ENCODE data around the gene CD99.

CD99 gene

DNA sequence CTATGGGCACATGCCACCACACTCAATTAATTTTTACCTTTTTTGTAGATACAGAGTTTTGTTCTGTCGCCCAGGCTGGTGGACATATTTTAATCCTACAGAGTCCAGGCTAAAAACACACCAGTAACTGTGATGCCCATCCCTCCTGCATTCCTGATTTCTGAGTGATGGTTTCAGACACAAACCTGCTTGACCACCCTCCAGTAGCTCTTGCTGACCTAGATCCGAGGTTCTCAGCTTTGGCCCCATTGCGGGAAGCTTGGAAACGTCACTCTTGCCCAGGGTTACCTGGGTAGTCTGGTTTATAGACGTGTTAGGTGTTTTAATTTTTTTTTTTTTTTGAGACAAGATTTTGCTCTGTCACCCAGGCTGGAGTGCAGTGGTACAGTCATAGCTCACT is 7.5 kb downstream of the CD99 start:
- DNase-seq (ENCODE audit: low read depth), result no peak

DNA sequence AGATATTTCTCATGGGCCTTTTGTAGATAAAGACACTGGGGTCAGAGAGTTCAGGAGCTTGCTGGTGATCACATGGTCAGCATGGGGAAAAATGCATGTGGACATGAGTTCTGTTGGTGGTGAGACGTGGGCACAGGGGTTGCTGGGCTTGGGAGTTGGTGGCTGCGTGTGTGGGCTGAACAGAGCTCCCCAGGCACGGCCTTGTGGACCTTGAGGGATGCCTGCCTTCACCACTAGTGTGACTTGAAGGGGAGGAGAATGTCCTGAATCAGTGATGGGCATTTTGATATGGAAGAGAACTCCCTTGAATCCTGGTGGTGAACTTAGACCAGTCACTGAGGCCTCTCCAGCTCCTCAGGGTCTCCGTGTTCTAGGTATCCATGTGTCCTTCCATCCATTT is 8.9 kb downstream of the CD99 start:
- DNase-seq (ENCODE audit: low read depth), result no peak

DNA sequence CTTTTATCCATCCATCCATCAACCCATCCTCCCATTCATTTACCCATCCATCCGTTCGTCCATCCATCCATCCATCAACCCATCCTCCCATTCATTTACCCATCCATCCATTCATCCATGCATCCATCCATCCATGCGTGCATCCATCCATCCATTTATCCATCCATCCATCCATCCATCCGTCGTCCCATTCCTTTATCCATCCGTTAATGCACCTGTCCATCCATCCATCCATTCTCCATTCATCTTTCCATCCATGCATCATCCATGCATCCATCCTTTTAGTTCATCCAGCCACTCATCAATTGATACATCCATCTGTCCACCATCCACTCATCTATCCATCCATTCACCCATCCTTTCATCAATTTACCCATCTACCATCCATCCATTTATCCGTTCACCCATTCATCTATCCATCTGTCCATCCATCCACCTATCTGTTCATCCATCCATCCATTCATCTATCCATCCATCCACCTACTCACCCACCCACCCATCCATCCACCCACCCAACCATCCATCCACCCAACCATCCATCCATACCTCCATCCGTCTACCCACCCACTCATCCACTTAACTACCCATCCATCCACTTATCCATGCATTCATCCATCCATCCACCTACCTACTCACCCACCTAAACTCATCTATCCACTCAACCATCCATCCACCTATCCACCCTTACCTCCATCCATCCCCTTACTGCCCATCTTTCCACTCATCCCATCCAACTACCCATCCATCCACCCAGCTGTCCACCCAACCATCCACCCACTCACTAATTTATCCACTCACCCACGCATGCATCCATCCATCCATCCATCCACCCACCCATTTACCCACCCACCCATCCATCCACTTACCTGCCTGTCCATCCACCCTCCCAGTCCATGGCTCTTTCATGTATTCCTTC is 9.6 kb downstream of the CD99 start:
- no peak for DNase-seq (ENCODE audit: low read depth)

DNA sequence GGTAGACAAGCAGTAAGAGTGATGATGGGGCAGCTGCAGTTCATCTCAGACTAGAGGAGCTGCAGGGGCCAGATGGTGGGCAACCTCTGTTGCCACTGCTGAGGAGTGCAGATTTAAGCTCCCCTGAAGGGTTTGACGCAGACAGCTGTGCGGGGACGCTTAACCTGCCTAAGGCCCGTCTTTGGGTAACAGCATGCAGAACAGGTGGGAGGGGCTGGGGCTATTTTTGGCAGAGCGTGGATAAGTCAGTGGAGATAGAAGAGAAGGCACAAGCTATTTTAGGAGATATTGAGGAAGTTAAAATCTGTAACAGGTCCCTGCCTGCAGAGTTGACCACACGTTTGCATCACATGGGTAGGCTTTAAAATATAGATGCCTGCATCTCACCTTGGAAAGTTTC is 10.5 kb downstream of the CD99 start:
- DNase-seq (ENCODE audit: low read depth), result no peak

DNA sequence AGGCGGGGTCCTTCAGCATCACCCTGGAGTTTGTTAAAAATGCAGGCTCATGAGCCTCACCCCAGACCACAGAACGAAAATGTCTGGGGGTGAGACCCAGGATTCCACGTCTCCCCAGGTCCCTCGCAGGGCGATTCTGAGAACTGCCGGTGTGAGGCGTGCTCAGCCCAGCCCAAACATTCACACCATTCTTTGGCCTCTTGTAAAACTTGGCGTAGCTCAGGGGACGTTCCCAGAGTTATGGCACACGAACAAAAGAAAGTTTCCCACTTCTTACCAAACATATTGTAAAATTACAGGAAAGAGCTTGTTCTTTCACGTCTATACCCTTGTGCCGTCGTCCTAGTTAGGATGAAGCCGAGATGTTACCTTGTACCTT is 12.9 kb downstream of the CD99 start:
- DNase-seq (ENCODE audit: low read depth), result no peak

DNA sequence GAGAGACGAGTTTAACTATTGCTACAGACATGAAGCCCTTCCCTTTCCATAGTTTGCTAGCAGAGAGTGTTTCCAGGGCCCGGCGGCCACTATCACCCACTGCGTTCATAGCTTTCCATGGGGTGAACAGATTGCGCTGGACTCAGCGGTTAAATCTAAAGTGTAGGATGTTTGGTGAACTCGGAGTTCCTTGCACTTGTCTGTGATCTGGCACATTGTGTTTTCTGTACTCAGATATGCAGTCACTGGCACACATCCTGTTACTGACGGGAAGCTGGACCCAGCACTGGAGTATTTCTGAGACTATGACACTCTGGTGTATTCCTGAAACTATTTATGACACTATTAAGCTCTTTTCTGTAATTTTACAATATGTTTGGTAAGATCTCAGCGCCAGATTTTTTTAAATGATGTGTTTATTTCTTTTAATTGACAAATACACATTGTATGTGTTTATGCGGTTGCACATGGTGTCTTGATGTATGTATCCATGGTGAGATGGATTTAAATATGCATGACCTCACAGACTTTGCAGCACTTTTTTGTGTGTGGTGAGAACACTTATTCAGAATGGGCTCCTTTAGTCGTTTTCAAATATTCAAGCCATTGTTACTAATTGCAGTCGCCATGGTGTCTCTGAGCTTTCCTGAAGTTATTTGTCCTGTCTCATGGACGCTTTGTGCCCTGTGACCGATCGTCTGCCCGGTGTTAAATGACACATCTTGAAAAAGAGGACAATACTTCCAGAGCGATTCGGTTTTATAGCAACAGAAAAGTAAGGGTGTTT is 14.1 kb downstream of the CD99 start:
- DNase-seq (ENCODE audit: low read depth), result no peak

DNA sequence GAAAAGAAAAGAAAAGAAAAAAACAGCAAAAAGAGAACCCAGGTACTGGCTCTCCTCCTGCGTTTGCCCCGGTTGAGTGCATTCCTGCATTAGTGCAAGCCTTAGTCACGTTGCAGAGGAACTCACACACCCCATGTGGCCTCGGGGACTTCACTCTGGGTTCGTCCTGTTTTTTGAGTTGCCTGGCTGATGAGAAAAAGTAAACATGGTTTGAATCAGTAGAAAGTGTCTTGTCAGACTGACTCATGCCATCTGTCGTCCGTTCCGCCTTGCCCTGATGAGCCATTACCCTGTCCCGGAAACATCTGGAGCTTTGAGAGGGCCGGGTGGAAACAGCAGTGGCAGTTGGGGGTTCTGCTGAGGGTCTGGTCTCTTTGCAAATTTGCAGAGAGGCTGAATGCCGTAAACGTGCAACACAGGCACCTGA is 16.3 kb downstream of the CD99 start:
- DNase-seq (ENCODE audit: low read depth), result peak; percentile 61

DNA sequence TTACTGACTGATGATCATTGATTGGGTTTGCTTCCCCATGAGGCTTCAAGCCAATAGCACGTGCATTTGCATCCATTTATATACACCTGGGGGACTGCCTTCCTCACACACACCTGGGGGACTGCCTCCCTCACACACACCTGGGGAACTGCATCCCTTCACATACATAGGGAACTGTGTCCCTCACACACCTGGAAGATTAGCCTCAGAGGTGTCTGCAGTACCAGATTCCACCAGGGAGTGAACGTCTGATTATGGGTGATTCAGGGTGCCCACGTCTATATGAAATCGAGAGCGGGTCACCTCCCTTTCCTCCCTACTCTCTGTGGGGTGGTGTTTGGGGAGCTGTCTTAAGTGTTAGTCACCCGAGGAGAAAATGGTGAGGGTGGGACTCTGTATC is 16.9 kb downstream of the CD99 start:
- DNase-seq (ENCODE audit: low read depth), result no peak

DNA sequence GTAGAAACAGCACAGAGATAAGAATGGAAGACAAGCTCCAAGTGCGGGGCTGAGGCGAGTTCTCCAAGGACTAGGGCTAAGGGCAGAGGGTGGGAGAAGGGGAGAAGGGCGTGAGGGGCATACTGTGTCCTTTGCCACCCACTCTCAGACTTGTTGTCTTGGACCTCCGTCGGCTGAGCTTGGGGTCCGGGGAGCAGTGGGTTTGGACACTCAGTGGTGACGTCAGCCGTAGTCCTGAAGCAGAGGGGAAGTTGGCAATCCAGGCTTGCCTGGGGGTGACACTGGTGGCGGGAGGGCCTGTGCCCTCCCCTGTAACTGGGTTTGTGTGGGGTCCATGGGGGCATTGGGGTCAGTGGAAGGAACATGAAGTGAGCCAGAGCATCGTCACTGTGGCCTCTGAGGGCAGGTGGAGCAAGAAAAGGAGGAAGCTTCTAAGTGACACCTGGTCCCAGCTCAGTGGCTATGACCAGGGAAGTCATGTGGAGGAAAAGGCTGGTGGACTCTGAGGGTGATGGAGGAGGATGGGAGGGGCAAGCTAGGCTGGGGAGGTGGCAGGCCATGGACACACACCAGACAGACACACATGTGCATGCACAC is 17.6 kb downstream of the CD99 start:
- DNase-seq (ENCODE audit: low read depth), result no peak

DNA sequence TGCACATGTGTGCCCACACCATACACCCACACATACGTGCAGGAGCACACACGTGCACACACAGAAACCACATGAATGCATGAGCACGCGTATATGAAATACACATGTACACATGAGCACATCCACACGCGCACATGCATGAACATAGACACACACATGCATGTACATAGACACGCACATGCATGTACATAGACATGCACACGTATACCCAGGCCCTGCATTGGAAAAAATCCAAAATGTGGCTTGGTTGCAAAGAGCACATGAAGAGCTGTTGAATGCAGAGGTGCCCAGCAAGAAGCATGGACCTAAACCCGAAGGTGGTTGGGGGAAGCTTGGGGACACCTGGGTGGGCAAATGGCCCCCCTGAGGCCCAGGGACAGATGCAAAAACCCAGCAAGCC is 18.5 kb downstream of the CD99 start:
- no peak for DNase-seq (ENCODE audit: low read depth)

DNA sequence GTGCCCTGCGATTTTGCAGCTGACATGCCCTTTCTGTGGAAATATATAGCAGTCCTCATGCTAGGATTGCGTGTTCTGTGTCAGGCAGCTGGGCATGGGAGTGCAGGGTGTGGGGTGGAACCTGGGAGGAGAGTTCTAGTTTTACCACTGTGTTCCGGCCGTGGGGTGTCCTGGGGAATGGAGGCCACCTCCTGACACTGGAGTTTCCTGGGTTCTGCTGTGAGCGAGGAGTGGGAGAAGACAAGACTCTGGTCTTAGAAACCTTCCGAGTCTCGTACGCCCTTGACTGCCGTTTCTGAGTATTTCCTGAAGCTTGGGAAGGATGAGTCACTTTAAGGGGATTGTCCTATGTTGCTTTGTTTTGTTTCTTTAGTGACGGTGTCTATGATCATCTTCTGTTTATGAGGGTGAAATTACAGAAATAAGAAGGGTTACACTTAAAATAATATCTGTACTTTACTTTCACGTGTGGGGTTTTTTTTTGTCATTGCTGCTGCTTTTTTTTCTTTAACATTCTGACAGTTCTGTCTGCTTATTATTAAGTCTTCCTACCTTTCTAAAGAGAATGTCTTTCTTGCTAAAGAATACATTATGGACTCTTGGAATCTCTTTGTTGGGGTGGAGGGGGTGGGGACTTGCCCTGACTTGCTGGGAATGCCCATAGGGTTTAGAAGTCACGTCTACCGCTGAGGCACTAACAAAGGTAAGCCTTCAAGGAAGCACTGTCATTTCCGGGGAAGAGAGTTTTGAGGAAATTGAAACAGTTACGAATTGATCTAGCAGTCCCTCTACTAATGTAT is 19.1 kb downstream of the CD99 start:
- DNase-seq (ENCODE audit: low read depth), result peak; percentile 44

DNA sequence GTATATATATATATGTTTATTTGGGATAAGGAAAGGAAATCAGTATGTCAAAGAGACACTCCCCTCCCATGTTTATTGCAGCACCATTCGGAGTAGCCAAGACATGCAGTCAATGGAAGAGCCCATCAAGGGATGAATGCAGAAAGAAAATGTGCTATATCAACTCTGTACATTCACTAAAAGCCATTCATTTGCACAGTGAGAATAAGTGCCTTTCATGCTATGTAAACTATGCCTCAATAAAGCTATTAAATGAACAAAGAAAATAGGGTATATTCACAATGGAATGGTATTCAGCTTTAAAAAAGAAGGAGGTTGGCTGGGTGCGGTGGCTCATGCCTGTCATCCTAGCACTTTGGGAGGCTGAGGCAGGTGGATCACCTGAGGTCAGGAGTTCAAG is 20.3 kb downstream of the CD99 start:
- DNase-seq (ENCODE audit: low read depth), result no peak

DNA sequence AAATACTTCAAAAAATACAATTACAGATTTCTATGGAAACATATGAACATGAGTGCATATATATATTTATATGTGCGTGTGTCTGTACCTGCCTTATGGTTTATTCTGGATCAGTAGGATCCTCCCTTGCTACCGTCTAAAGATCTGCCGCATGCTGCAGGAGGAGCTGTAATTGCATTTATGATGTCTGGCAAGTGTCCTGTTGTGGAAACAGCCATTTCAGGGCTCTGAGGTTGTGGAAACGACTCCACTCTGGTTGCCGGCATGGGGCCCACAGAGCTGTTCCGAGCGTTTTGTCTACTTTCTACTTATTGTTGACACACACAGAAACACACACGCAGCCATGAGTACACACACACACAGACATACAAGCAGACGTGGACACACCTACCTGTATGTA is 21.3 kb downstream of the CD99 start:
- no peak for DNase-seq (ENCODE audit: low read depth)

DNA sequence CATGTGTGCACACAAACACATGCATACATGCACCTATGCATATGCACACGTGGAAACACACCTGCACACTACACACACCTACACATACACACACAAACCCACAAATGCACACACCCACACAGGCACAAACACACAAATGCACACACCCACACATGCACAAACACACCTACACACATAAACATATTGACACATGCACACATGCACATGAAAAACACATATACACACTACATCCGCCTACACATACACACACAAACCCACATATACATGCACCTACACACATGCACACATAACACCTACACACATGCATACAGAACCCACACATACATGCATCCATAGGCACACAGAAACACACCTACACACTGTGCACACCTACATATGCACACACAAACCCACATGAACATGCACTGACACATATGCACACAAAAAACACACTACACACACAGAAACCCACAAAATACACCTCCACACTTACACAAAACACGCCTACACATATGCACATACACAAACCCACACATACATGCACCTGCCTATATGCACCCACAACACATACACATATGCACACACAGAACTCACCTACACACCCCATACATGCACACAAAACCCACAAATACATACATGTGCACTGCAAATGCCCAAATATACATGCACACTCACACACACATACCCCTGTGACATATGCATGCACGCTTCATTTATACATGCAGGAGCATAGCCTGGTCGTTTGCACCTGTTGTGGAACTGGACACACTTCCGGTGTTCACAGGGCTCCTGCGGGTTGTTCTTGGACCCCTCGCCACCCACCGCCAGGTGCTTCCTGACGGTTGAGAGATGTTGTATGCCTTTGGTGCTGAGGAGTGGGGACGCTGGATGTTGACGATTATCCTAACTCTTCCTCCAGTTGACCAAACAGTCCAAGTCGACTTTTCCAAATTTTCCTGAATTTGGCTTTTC is 22.1 kb downstream of the CD99 start:
- DNase-seq (ENCODE audit: low read depth), result no peak

DNA sequence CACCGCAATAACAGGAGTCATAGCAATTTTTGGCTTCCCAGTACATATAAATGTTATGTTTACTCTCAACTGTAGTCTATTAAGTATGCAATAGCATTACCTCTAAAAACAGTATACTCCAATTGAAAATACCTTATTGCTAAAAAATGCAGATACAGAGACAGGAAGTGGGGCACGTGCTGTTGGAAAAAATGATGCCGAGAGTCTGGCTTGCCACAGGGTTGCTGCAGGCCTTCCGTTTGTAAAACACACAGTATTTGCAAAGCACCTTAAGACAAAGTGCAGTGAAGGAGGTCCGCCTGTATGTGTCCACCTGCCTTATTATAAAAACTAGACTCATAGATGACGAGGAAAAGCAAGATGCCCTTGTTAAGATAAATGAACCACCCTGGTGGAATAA is 23.5 kb downstream of the CD99 start:
- no peak for DNase-seq (ENCODE audit: low read depth)

DNA sequence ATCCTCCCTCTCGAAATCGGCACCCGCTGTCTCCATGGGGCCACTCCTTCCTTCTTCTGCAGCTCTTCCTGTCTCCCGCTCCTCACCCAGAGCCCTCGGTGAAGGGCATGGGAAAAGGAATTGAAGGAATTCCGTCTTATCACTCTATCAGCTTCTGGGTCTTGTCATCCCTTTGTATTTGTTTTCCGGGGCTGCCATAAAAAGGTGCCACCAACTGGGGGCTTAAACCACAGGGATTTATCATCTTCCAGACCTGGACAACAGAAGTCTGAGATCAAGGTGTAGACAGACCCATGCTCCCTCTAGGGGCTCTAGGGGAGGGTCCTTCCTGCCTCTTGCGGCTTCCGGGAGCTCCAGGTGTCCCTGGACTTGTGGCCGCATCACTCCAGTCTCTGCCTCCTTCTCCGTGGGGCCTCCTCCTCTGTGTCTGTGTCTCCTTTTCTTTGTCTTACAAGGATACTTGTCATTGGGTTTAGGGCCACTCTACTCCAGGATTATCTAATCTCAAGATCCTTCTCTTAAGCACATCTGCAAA is 24.0 kb downstream of the CD99 start:
- no peak for DNase-seq (ENCODE audit: low read depth)

DNA sequence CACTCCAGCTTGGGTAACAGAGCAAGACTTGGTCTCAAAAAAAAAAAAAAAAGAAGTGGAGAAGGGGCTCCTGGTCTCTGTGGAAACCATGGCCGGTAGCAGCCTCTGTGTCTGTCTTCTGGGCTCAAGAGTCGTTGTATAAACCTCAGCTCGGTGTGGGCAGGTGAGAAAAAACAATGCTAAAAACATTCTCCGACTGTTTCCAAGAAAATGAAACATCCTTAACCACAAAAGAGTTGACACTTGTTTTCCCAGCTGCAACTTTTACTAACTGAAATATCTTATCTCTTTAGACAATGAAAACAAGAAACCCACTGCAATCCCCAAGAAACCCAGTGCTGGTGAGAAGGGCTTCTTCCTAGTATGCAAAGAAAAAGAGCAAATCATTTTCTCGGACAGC is 26.2 kb downstream of the CD99 start:
- DNase-seq (ENCODE audit: low read depth), result no peak

DNA sequence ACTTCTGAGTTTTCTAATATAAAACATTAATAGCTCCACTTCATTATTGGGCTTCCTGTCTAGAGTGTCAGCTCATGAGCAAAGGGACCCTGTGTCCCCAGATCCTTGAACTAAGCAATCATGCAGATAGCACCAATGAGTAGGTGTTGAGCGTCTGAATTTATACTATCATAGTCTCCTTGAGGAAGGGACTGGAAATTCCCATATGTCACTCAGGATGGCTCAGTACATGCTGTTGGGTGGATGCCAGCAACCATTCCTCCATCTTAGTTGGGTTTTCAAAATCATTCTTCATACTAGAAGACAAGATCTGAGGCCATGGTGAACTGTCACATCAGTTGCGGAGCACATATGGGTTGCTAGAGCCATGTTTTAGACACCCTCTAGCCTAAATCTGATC is 27.7 kb downstream of the CD99 start:
- DNase-seq (ENCODE audit: low read depth), result no peak

DNA sequence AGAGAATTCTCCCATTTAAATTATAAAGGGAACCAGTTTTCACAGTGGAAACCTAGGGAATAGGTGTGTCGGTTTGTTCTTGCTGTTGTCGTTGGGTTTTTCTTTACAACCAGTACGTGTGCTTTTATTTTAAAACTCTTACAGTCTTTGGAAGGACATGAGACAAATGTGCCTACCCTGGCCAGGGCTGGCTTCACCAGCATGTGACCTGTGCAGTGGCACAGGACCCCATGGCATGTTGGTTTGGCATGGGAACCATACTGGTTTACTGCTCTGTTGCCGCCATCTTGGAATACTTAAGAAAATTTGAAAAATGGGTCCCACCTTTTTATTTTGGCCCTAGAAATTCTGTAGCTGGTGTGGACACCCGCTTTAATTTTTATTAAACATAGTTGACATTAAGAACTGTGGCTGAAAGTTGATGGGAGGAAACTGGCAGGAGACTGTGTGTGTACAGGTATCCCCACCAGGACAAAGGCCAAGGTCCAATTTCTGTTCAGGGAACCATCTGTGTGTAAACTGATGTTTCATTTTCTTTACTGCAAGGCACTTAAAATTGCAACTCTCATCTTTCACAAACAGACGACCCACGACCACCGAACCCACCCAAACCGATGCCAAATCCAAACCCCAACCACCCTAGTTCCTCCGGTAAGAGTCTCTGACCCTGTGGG is 28.8 kb downstream of the CD99 start:
- no peak for DNase-seq (ENCODE audit: low read depth)

DNA sequence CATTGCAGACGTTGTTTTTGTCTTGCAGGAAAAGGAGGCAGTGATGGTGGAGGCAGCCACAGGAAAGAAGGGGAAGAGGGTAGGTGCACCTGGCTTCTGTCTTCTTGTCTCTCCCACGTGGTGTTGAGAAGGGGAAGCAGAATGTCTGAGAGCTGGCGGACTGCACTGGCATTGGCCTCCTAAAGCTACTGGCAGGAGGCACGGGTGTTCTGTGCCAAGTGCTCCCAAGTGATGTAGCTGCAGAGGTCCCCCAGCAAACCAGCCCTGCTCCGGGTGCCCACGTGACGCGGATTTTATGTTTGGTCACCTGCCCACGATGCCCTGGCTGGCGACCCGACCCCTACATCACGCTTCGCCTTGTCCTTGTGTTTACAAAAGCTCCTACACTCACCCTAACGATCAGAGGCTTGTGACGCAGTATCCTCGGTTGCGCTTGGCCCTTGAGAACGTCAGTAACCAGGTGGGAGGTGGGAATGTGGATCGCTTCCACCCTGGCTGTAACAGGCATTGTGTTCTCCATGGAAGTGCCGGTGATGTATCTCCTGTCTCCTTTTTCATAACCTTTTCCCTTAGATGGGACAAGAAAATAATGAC is 32.3 kb downstream of the CD99 start:
- no peak for DNase-seq (ENCODE audit: low read depth)

All from T-helper 22 cell (primary cell).